Sigmoid colon (tissue), 7 donors: ENCODE results near the gene ADGB. TPM values are rescaled to one million over a fixed set of nuclear protein-coding genes. Genes with fewer than 3 reads are reported as not detected.
A peak's percentile ranks its signal among the peaks of the same experiment; 100 is the strongest.

Source experiments
- DNase-seq: peaks from one replicate; pipeline ENCODE4 v3.0.0-alpha.2; 2019
- H3K27ac ChIP-seq, 4 donors: fragments of 200-600 bp; sonication (generic); one replicate each; pipeline ENCODE4 v1.5.1; 2016 to 2019; ENCODE audit warnings: mild to moderate bottlenecking in 1 of 4
- H3K27me3 ChIP-seq, 3 donors: fragments of 200-600 bp; sonication (generic); one replicate each; pipeline ENCODE4 v1.5.1; 2019; ENCODE audit warnings: mild to moderate bottlenecking in 1 of 3
- H3K36me3 ChIP-seq, 4 donors: fragments of 200-600 bp; sonication (generic); one replicate each; pipeline ENCODE4 v1.5.1; 2016 to 2019
- H3K4me1 ChIP-seq, 4 donors: fragments of 200-600 bp; sonication (generic); one replicate each; pipeline ENCODE4 v1.5.1; 2017 to 2019
- H3K4me3 ChIP-seq, 4 donors: fragments of 200-600 bp; sonication (generic); one replicate each; pipeline ENCODE4 v1.5.1; 2017 to 2019; ENCODE audit warnings: mild to moderate bottlenecking in 2 of 4, moderate library complexity in 1 of 4
- H3K9me3 ChIP-seq, 4 donors: fragments of 200-600 bp in 3 of 4; sonication (generic) in 3 of 4; one replicate each; pipeline versions ENCODE4 v1.5.1 to v1.6.1; 2013 to 2019
- CTCF ChIP-seq, 4 experiments: fragments of 450-650 bp in 3 of 4; fragments of 200-600 bp in 1 of 4; IDR thresholded peaks; one replicate each; pipeline ENCODE4 v1.5.1; 2016 to 2019; ENCODE audit warnings: antibody characterized with exemption in 4 of 4, mild to moderate bottlenecking in 3 of 4, moderate library complexity in 2 of 4
- EP300 ChIP-seq, 4 donors: sonication (generic); formaldehyde crosslinking; IDR thresholded peaks; one replicate each; pipeline ENCODE4 v1.6.1; 2017; ENCODE audit warnings: antibody characterized with exemption in 4 of 4
- POLR2A ChIP-seq, 2 donors: fragments of 450-650 bp; IDR thresholded peaks; one replicate each; pipeline ENCODE4 v1.6.1; 2016; ENCODE audit warnings: antibody characterized with exemption in 2 of 2, mild to moderate bottlenecking in 2 of 2, moderate library complexity in 2 of 2
- POLR2AphosphoS5 ChIP-seq, 4 donors: sonication (generic); formaldehyde crosslinking; IDR thresholded peaks; one replicate each; pipeline ENCODE4 v1.6.1; 2017; ENCODE audit warnings: antibody characterized with exemption in 4 of 4
- WGBS, 2 donors: extraction: QIAGEN DNeasy Blood & Tissue Kit; methylation state at CpG; one replicate each; pipeline ENCODE4 v1.1.7; 2013; 5-methylcytosine and 5-hydroxymethylcytosine counted together
- intact Hi-C: fragments of 100-400 bp; cut with DNase I; formaldehyde crosslinking; loops from one replicate; pipeline ENCODE4 v1.15.1; 2023
- polyA plus RNA-seq, 3 donors: library from polyadenylated mRNA; stranded (reverse); fragments of 200-250 nt; gene quantifications; one replicate each; pipeline ENCODE4 v1.2.3, GENCODE V29; 2013
- total RNA-seq, 4 donors: library from RNA; depleted of rRNA; stranded (reverse); fragments of >200 nt; gene quantifications; one replicate each; pipeline ENCODE4 v1.1.0, GENCODE V29; 2016
- donor health status: healthy with polysubstance abuse.
- donor health status: Bipolar disorder and iron deficiency.
- donor health status: healthy.

The ADGB gene
- total and polyA plus RNA-seq, 7 donors = 0.13 to 0.55 TPM; not detected in 5

GRCh38 chr6:146767632-146768031 is 168.9 kb downstream of the ADGB start:
- Histone ChIP-seq H3K27ac (no peak overlapping the region), H3K27me3 (no peaks in the 10 kb centered on the region), H3K4me3 (no peak overlapping the region), H3K9me3 (no peaks in the 10 kb centered on the region), H3K36me3 (no peaks in the 10 kb centered on the region), H3K4me1 (no peaks in the 10 kb centered on the region)
- 80% methylated on average over 1 of the region's 1 CpG for WGBS, 2 donors
- no peak for DNase-seq
- TF ChIP-seq POLR2A (IDR thresholded peaks at IDR 0.05) = no peak
- TF ChIP-seq EP300 (IDR thresholded peaks at IDR 0.05) = no peak
- TF ChIP-seq CTCF (IDR thresholded peaks at IDR 0.05) = no peak
- no peak for TF ChIP-seq POLR2AphosphoS5 (IDR thresholded peaks at IDR 0.05)
- intact Hi-C loops = no loop called here

- intact Hi-C loops = no loop called here
- Histone ChIP-seq H3K27ac (no peak overlapping the region), H3K4me1 (no peaks in the 10 kb centered on the region), H3K36me3 (no peaks in the 10 kb centered on the region), H3K9me3 (no peaks in the 10 kb centered on the region), H3K4me3 (no peak overlapping the region), H3K27me3 (no peaks in the 10 kb centered on the region)
- no peak for DNase-seq
- TF ChIP-seq POLR2A (IDR thresholded peaks at IDR 0.05) (no peak), EP300 (IDR thresholded peaks at IDR 0.05) (no peak), POLR2AphosphoS5 (IDR thresholded peaks at IDR 0.05) (no peak), CTCF (IDR thresholded peaks at IDR 0.05) (no peak)
- WGBS, 2 donors = 37 to 70% methylated on average over 2 of the region's 2 CpGs
Measured at GRCh38 chr6:146768722-146769121, 169.9 kb downstream of the ADGB start.

- Histone ChIP-seq H3K27ac (peak overlapping the region in 2 of 4 donors; percentile 40 to 46), H3K4me3 (no peak overlapping the region)
- TF ChIP-seq POLR2AphosphoS5 (IDR thresholded peaks at IDR 0.05) (no peak), POLR2A (IDR thresholded peaks at IDR 0.05) (no peak), CTCF (IDR thresholded peaks at IDR 0.05) (no peak), EP300 (IDR thresholded peaks at IDR 0.05) (no peak)
Measured at GRCh38 chr6:146770275-146770964, 171.6 kb downstream of the ADGB start.

GRCh38 chr6:146770965-146771735 is 172.4 kb downstream of the ADGB start:
- Histone ChIP-seq H3K9me3 (no peaks in the 10 kb centered on the region), H3K27me3 (no peaks in the 10 kb centered on the region), H3K4me1 (no peaks in the 10 kb centered on the region), H3K27ac (peak overlapping the region in 2 of 4 donors; percentile 40 to 46), H3K4me3 (no peak overlapping the region), H3K36me3 (no peaks in the 10 kb centered on the region)
- intact Hi-C loops = no loop called here
- WGBS, 2 donors = 41 to 82% methylated on average over 14 of the region's 14 CpGs
- DNase-seq = peak; percentile 83
- TF ChIP-seq CTCF (IDR thresholded peaks at IDR 0.05) (no peak), POLR2AphosphoS5 (IDR thresholded peaks at IDR 0.05) (peak in 2 of 4 donors; percentile 15 to 41), POLR2A (IDR thresholded peaks at IDR 0.05) (no peak), EP300 (IDR thresholded peaks at IDR 0.05) (peak in 1 of 4 donors; percentile 42)

More at GRCh38 chr6:146770275-146770964, 171.6 kb downstream of the ADGB start:
- DNase-seq = no peak
- Histone ChIP-seq H3K4me1 (no peaks in the 10 kb centered on the region), H3K27me3 (no peaks in the 10 kb centered on the region), H3K9me3 (no peaks in the 10 kb centered on the region), H3K36me3 (no peaks in the 10 kb centered on the region)
- 73 to 86% methylated on average over 13 of the region's 13 CpGs for WGBS, 2 donors
- intact Hi-C loops = no loop called here
